Natural killer cell (primary cell): ENCODE measurements around the gene ZNF385C. TPM values are rescaled to one million over a fixed set of nuclear protein-coding genes. Genes with fewer than 3 reads are reported as not detected.

Experiments
- ATAC-seq, 3 donors: fragments of 150-1000 bp in 2 of 3; fragments of 200-7000 bp in 1 of 3; cut with Tn5 transposase; 1 replicate in 1 of 3; 2 replicates in 2 of 3; pipeline ENCODE4 v1.10.0; 2021; ENCODE audit warnings: mild to moderate bottlenecking in 2 of 3, moderate library complexity in 2 of 3
- DNase-seq, 2 donors: peaks; one replicate each; pipeline versions ENCODE4 v3.0.0 to v3.0.0-alpha.2; 2013 to 2021; ENCODE audit warnings: mixed read lengths in 1 of 2
- H3K27ac ChIP-seq: one replicate; pipeline ENCODE4 v1.5.1; 2013; ENCODE audit warnings: mild to moderate bottlenecking, low read length
- H3K27me3 ChIP-seq: one replicate; pipeline ENCODE4 v1.6.1; 2013; ENCODE audit warnings: low read length; ENCODE audit not compliant: control insufficient read depth, insufficient read depth
- H3K36me3 ChIP-seq: one replicate; pipeline ENCODE4 v1.6.1; 2013; ENCODE audit warnings: low read length; ENCODE audit not compliant: control insufficient read depth, insufficient read depth
- H3K4me1 ChIP-seq: one replicate; pipeline ENCODE4 v1.6.1; 2013; ENCODE audit warnings: low read length; ENCODE audit not compliant: control insufficient read depth, insufficient read depth
- H3K4me3 ChIP-seq: one replicate; pipeline ENCODE4 v1.5.1; 2013; ENCODE audit warnings: low read length
- H3K9me3 ChIP-seq: one replicate; pipeline ENCODE4 v1.6.1; 2013; ENCODE audit warnings: low read length; ENCODE audit not compliant: control insufficient read depth, insufficient read depth
- H3K27ac Mint-ChIP-seq, 2 donors: one replicate each; pipeline ENCODE4 v1.8.0; 2022; ENCODE audit warnings: mild to moderate bottlenecking in 2 of 2, mixed read lengths in 2 of 2, moderate library complexity in 1 of 2
- H3K27me3 Mint-ChIP-seq, 2 donors: one replicate each; pipeline ENCODE4 v1.8.0; 2022; ENCODE audit warnings: low read depth in 2 of 2, mixed read lengths in 2 of 2
- H3K36me3 Mint-ChIP-seq: one replicate; pipeline ENCODE4 v1.8.0; 2022; ENCODE audit warnings: mixed read lengths
- H3K4me1 Mint-ChIP-seq, 2 donors: one replicate each; pipeline ENCODE4 v1.8.0; 2022; ENCODE audit warnings: mixed read lengths in 2 of 2
- H3K4me3 Mint-ChIP-seq: one replicate; pipeline ENCODE4 v1.8.0; 2022; ENCODE audit warnings: mild to moderate bottlenecking, moderate library complexity, mixed read lengths
- H3K9me3 Mint-ChIP-seq, 2 donors: one replicate each; pipeline ENCODE4 v1.8.0; 2022; ENCODE audit warnings: mixed read lengths in 2 of 2
- WGBS: methylation state at CpG from one replicate; pipeline ENCODE4 v1.1.7; 2013; ENCODE audit warnings: missing lambda C conversion rate; ENCODE audit not compliant: insufficient coverage; 5-methylcytosine and 5-hydroxymethylcytosine counted together
- intact Hi-C: fragments of 100-400 bp; cut with micrococcal nuclease; formaldehyde crosslinking; loops from one replicate; pipeline ENCODE4 v1.14.2; 2022
- total RNA-seq, 4 donors: library from RNA; stranded (reverse); fragments of 120-200 nt in 1 of 4; gene quantifications; one replicate each; pipeline versions ENCODE4 v1.2.3 to v1.2.4, GENCODE V29; 2013 to 2022
- TF ChIP-seq, protein P1 (sequence below): fragments of 200-600 bp; IDR thresholded peaks from one replicate; pipeline ENCODE4 v1.8.0; 2022; ENCODE audit warnings: antibody characterized with exemption

The ZNF385C gene
- total RNA-seq, 3 donors from 2014 or later (not counting 1 experiment from before 2014, with no cell fraction given), result 0.28 TPM; not detected in 2

DNA sequence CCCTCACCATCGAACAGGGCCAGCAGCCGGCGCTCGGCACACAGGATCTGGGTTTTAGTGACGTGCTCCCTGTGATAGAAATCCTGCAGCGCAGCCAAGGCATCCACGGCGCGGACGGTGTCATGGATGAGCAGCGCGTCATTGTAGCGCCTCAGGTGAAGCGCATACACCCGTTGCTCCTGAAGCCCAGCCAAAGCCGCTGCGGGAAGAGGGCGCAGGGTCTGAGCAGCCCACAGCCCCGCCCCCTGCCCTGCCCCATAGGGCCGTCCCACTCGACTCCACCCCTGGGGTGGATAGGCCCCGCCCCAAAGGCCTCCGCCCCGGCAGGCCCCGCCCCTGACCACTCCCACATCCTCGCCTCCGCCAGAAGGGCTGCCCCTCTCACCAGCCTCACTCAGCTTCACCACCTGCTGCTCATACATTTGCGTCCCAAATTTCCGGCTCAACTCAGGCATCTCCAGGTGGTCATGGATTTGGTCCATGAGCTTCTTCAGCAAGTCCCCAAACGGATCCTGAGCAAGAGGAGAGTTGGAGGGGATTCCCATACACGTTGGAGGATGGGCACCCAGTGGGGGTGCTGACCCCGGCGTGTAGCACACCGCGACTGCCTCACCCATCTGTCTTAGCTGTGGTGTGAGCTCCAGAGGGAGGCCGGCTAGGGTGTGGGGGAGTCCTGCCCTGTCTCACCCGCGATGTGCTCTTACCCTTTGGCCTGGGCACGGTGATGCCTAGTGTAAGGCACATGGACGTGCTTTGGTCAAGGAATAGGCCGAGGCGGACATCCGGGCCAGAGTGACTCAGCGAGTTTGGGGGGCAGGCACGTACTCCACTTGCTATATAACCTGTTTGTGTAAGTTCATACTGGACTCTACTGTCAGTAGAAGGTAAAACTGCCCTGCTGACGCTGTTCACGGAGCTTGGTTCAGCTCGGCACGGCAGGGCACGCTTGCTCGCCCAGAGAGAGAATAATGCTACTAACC, 9.6 kb upstream of the ZNF385C start:
- Mint-ChIP-seq H3K4me3 (peak overlapping the region; percentile 28), H3K36me3 (no peaks in the 10 kb centered on the region), H3K27ac (peak overlapping the region; percentile 29 to 31), H3K27me3 (no peaks in the 10 kb centered on the region), H3K9me3 (no peaks in the 10 kb centered on the region), H3K4me1 (peaks cover 9 to 28% of the 10 kb centered on the region in 2 donors)
- ATAC-seq, result peak; percentile 78 to 93 (median 89)
- intact Hi-C loops, result no loop called here
- Histone ChIP-seq H3K36me3 (peaks cover 23% of the 10 kb centered on the region), H3K9me3 (no peaks in the 10 kb centered on the region), H3K27ac (no peak overlapping the region), H3K4me1 (peaks cover 30% of the 10 kb centered on the region), H3K27me3 (no peaks in the 10 kb centered on the region), H3K4me3 (no peak overlapping the region)
- peak; percentile 79 to 92 for DNase-seq
- 46% methylated on average over 51 of the region's 51 CpGs for whole genome bisulfite sequencing
- TF ChIP-seq, protein P1, sequence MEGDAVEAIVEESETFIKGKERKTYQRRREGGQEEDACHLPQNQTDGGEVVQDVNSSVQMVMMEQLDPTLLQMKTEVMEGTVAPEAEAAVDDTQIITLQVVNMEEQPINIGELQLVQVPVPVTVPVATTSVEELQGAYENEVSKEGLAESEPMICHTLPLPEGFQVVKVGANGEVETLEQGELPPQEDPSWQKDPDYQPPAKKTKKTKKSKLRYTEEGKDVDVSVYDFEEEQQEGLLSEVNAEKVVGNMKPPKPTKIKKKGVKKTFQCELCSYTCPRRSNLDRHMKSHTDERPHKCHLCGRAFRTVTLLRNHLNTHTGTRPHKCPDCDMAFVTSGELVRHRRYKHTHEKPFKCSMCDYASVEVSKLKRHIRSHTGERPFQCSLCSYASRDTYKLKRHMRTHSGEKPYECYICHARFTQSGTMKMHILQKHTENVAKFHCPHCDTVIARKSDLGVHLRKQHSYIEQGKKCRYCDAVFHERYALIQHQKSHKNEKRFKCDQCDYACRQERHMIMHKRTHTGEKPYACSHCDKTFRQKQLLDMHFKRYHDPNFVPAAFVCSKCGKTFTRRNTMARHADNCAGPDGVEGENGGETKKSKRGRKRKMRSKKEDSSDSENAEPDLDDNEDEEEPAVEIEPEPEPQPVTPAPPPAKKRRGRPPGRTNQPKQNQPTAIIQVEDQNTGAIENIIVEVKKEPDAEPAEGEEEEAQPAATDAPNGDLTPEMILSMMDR, result no peak

DNA sequence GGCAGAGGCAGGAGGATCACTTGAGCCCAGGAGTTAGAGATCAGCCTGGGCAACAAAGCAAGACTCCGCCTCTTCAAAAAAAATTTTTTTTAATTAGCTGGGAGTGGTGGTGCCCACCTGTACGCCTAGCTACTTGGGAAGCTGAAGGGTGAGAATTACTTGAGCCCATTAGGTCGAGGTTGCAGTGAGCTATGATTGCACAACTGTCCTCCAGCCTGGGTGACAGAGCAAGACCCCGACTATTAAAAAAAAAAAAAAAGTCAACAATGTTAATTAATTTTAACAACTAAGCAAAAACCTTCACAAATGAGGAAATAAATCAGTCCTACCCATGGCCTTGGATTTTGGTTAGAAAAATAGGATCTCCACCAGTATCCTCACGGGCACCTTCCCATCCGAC, 8.9 kb upstream of the ZNF385C start:
- H3K9me3 Mint-ChIP-seq, result no peaks in the 10 kb centered on the region
- no peaks in the 10 kb centered on the region for H3K27me3 Mint-ChIP-seq
- WGBS, result 66% methylated on average over 6 of the region's 6 CpGs
- H3K27ac ChIP-seq, result no peak overlapping the region
- no peak for DNase-seq
- TF ChIP-seq, protein P1, result no peak
- no peaks in the 10 kb centered on the region for H3K36me3 Mint-ChIP-seq
- peaks cover 25% of the 10 kb centered on the region for H3K4me1 ChIP-seq
- H3K4me3 ChIP-seq, result no peak overlapping the region
- H3K9me3 ChIP-seq, result no peaks in the 10 kb centered on the region
- no peak overlapping the region for H3K27ac Mint-ChIP-seq
- no peak for ATAC-seq
- peak overlapping the region; percentile 35 for H3K4me3 Mint-ChIP-seq
- H3K4me1 Mint-ChIP-seq, result peaks cover 8 to 21% of the 10 kb centered on the region in 2 donors
- H3K27me3 ChIP-seq, result no peaks in the 10 kb centered on the region
- H3K36me3 ChIP-seq, result peaks cover 23% of the 10 kb centered on the region
- intact Hi-C loops, result no loop called here

DNA sequence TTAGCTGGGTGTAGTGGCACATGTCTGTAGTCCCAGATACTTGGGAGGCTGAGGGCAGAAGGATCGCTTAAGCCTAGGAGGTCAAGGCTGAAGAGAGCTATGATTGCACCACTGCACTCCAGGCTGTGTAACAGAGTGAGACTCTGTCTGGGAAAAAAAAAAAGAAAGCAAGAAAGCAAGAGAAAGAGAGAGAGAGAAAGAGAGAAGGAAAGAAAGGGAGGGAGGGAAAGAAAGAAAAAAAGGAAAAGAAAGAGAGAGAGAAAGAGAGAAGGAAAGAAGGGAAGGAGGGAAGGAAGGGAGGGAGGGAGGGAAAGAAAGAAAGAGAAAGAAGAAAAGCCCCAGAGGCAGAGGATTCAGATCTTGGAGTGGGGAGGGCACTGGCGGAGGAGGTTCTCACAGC, 7.7 kb upstream of the ZNF385C start:
- Mint-ChIP-seq H3K27me3 (no peaks in the 10 kb centered on the region), H3K9me3 (no peaks in the 10 kb centered on the region), H3K4me3 (no peak overlapping the region), H3K4me1 (peaks cover 4 to 22% of the 10 kb centered on the region in 2 donors), H3K27ac (no peak overlapping the region), H3K36me3 (no peaks in the 10 kb centered on the region)
- TF ChIP-seq, protein P1, result no peak
- intact Hi-C loops, result no loop called here
- Histone ChIP-seq H3K27me3 (no peaks in the 10 kb centered on the region), H3K27ac (no peak overlapping the region), H3K4me1 (peaks cover 13% of the 10 kb centered on the region), H3K4me3 (no peak overlapping the region), H3K36me3 (peaks cover 22% of the 10 kb centered on the region), H3K9me3 (no peaks in the 10 kb centered on the region)
- DNase-seq (no peak), ATAC-seq (no peak)
- 100% methylated on average over 1 of the region's 2 CpGs for WGBS
